M059J (cell line): ENCODE data around the gene CHCHD3. TPM values are rescaled to one million over a fixed set of nuclear protein-coding genes. Genes with fewer than 3 reads are reported as not detected.
A peak's percentile ranks its signal among the peaks of the same experiment; 100 is the strongest.

Experiments
- DNase-seq: peaks from one replicate; pipeline ENCODE4 v3.0.0-alpha.2; 2012; ENCODE audit warnings: low read depth
- total RNA-seq: library from RNA; depleted of rRNA; stranded (reverse); fragments of >200 nt; shearing (Covaris generic); gene quantifications from 2 replicates; pipeline ENCODE4 v1.2.3, GENCODE V29; 2014

Gene CHCHD3
- total RNA-seq, 1 experiment from 2014 or later = 123 TPM

GRCh38 chr7:132865366-132866143, 216.3 kb downstream of the CHCHD3 start:
- peak; percentile 34 for DNase-seq

DNA sequence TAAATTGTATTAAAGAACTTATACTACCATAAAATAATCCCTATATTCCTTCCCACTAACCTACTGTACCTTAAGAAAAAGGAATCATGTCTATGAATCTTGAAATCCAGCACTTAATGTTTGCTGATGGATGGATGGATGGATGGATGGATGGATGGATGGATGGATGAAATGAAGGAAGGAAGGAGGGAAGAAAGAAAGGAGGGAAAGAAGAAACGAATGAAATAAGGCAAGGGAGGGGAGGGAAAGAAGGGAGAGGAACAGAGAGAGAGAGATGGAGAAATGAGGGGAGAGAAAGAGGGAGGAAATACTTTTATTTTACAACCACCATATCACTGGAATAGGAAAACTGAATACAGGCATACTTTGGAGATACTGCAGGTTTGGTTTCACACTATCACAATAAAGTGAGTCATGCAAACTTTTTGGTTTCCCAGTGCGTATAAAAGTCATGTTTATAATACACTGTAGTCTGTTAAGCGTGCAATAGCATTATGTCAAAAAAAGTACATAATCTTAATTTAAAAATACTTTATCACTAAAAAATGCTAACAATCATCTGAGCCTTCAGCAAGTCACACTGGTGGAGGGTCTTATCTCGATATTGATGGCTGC, 219.8 kb downstream of the CHCHD3 start:
- peak; percentile 16 for DNase-seq

GRCh38 chr7:132861424-132861823, 220.5 kb downstream of the CHCHD3 start:
- no peak for DNase-seq

DNA sequence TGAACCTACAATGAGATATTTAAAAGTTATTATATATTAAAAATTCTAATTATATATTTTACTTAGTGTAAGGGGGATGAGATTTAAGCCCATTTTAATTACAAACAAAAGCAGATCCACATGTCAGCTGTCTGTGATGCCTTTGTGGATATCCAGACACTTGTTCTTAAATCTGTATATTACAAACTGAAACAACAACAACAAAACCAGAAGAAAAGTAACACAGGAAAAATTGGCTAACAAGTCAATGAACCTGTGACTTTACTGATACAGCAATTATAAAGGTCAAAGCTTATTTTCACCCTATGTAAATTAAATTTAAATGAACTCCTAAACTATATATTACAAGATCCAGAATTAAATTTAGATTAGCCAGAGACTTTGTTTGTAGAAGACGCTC, 222.7 kb downstream of the CHCHD3 start:
- no peak for DNase-seq

DNA sequence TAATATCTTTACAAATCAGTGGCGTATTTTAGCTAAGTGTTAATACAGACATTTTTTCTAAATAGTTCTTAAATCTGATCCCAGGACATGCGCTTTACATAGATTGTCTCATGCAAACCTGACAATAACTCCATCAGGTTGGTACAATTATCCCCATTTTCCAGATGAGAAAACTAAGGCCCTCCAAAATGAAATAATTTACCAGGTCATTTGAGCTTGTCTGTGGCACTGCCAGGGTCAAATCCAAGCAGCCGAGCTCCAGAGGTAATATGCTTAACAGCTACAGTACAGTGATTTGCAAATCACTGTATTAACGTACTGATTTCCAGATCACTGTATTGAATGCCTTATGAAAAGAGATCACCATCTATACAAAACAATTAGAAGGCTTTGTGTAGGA, 223.1 kb downstream of the CHCHD3 start:
- DNase-seq = no peak

GRCh38 chr7:132858251-132858650, 223.6 kb downstream of the CHCHD3 start:
- no peak for DNase-seq

DNA sequence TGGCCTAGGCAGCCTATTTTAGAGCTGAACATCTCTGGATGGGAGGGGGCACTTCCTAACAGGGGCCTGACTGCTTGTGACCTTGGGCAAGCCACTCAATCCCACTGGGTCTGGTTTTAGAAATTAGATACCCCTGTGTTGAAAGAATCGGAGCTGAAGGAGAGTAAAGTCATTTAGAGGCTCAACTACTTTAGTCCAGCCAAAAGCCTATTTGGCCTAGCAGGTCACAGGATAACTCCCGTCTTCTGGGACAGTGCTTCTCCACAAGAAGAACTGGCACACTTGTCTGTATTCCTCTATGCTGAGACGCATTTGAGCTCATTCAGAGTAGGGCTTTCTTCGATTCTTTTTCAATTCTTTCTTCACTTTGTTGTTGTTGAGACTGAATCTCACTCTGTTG, 224.2 kb downstream of the CHCHD3 start:
- DNase-seq = no peak

DNA sequence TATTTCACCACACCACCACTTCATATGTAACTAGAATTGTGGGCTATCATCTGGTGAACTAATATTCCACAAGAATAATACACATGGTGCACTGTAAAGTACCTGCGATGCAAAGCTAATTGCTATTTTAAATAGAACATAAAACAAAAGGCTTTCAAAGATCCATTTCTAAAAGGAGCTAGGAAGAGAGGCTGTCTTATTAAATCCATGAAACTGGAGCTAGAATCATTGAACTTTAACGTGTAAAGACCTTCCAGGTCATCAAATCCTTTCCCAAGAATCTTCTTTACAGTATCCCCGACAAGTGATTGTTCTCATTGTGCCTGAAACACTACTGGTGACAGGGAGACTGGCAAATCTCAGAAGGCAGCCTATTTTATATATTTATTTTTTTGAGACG, 224.9 kb downstream of the CHCHD3 start:
- DNase-seq = no peak

- no peak for DNase-seq
Observed at GRCh38 chr7:132856416-132856815, 225.5 kb downstream of the CHCHD3 start.

DNA sequence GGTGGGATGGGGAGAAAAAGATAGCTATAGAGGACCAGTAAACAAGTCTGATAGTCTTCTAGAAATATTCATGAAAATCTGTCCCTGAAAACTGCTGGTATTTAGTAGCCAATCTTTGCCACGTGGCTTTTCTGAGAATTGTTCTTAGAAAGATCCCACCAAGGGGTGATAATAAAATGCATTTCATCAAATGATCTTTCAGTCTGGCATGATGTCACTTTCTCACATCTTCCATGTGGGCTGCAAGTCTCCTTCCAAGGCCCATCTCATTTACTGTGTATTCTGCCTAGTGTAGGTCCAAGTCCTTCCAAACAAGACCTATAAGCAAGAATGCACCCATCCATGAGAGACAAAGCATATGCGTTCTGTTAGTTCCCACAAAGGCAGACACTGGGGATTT, 226.0 kb downstream of the CHCHD3 start:
- no peak for DNase-seq

DNA sequence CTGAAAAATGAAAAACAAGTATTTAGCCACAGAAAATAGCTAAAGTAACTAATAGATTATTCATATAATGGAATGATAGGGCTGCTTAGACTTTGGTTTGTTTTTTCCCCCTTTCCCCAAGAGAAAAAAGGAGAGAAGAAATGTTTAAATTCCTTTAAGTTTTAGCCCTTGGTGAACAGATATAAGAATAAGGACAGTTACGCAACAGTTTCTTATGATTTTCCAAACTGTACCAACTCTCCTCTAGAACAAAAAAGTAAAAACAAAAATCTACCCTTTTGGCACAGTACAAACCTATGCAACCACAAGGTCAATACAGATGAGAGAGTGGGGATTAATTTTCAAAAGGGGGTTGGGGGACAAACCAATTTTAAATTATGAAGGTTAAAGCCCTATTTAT, 227.7 kb downstream of the CHCHD3 start:
- DNase-seq = no peak

DNA sequence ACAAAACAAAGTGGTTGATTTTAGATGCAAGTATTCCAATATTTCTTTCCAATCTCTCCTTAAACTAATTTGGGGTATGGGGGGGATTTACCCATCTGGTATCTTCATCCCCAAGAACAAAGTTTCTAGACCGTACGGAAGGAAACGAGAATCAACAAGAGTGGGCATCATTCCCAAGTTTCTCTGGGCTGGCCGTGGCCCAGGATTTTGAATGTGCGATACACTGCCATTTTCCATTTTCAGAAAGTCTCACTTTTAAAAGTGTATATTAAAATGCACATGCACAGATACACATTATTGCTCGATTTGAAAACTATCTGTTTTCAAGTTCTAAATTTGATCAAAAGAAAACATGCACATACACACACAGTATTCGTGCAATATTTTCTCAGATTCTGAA, 234.5 kb downstream of the CHCHD3 start:
- no peak for DNase-seq

- DNase-seq = no peak
Observed at GRCh38 chr7:132846086-132846485, 235.8 kb downstream of the CHCHD3 start.

DNA sequence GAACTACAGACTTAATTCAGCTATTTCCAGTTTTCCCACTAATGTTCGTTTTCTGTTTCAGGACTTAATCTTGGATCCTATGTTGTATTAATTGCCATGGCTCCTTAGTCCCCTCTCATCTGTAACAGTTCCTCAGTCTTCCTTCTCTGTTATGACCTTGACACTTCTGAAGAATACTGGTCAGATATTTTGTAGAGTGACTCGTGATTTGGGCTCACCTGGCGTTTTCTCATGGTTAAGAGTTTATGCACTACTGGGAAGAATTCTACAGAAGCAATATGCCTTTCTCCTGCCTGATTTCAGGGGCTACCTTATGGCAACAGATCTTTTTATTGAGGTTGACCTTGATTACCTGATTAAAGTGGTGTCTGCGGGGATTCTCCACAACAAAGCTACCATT, 239.4 kb downstream of the CHCHD3 start:
- DNase-seq = no peak

DNA sequence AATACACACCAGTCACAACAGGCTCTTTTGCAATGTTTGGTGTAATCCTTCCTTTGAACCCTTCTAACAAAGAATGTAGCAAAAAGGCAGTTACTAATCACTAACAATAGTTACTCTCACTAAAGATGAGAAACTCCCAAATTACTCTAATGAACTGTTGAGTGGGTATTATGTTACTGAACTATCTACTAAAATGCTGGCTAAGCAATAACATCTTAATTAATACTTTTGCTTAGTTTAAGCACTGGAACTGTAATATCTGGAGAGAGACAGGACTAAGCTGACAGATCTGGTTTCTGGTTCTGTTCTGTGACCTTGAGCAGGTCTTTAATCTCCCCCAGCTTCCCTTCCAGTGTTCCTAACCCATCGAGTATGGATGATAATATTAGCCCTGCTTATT, 241.7 kb downstream of the CHCHD3 start:
- DNase-seq = no peak

DNA sequence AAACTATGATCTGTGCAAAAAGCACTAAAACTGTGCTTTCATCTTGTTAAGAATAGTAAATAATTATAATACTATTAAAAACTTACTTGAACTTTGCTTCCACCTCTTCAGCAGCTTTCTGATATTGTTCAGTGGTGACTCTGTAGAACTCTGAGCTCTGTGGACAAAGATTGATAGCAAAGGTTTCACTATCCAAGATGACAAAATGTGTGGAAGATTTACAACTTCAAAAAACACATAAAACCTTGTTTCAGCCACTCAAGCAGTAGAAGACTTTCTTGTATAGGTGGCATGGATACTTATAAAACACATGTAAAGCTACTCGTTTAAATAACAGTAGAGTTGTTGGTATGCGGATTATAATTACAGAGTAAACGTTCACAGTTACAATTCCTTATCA, 243.6 kb downstream of the CHCHD3 start:
- DNase-seq = no peak

- DNase-seq = no peak
Observed at GRCh38 chr7:132837529-132837928, 244.4 kb downstream of the CHCHD3 start.

DNA sequence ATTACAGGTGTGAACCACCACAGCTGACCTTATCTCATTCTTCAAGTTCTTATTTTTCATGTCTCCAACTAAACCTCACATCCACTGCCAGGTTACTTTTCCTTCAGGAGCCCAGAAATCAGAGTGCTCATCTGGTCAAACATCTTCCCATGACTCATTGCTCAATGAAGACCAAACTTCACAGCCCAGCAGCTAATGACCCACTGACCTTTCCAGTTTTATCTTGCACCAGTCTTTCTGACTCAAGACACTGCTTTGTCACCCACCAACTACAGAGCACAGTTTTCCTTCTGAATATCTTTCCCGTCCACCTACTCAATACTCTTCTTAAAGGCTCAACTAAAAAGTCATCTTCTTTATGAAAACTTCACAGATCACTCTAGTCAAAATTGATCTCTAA, 245.1 kb downstream of the CHCHD3 start:
- DNase-seq = peak; percentile 73

GRCh38 chr7:132830941-132831340, 250.9 kb downstream of the CHCHD3 start:
- no peak for DNase-seq

- DNase-seq = peak; percentile 18
Observed at GRCh38 chr7:132828502-132828901, 253.4 kb downstream of the CHCHD3 start.

DNA sequence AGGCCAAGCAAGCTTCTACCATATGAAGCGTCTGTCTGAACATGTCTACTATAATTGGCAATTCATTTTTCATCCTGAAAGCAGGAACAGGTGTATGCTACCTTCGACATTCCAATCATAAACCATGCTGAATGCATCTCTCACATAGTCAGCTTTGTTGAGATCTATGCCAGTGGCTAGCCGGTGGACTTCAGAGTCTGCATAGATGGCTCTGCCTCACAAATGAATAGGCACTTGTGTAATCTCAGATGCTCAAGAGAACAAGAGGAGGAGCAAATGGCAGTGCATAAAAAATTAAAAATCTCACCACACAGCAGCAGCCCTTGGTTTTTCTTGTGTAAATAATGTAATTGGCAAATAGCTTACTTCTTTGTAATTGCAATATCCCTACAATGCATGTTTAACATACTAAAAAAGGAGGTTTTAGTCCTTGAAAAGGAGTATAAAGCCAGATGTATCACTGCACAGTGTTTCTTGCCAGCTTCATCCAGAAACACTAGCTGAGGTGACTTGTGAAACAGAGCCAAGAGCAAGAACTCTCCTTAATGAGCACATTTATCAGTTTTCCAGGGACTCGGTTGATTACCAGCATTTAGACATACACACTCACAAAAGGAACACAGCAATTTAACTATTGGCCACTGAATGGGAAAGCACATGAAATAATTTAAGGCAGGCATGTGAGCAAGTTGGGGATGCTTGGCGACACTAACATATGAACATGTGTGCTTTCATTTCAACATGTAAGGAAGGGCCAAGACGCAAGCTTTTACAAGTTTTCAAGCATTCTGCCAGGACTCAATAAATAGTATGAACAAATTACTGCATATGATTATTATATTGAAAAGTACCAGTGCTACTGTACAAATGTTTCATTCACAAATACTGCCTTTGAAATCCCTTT, 255.7 kb downstream of the CHCHD3 start:
- DNase-seq = no peak

GRCh38 chr7:132825222-132825621, 256.7 kb downstream of the CHCHD3 start:
- no peak for DNase-seq

DNA sequence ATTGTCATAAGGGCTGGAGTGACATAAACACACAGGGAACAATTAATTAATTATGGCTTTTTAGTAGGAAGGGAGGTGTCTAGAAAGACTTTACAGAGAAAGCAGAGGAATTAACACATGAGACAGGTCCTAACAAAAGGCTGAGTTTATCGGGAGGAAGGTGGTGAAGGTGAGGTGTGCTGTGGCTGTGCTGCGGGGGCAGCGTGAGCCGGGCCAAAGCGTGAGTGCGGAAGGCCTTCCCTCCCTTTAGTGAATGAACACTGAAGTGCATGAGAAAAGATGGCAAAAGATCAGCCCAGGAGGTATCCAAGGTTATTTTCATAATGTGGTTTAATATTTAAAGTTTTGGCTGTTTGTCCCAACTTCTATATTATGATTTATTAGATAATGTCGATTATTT, 262.2 kb downstream of the CHCHD3 start:
- DNase-seq = no peak
